ENCODE data around the gene SGK2.
A peak's percentile ranks its signal among the peaks of the same experiment; 100 is the strongest.

SGK2 gene

DNA sequence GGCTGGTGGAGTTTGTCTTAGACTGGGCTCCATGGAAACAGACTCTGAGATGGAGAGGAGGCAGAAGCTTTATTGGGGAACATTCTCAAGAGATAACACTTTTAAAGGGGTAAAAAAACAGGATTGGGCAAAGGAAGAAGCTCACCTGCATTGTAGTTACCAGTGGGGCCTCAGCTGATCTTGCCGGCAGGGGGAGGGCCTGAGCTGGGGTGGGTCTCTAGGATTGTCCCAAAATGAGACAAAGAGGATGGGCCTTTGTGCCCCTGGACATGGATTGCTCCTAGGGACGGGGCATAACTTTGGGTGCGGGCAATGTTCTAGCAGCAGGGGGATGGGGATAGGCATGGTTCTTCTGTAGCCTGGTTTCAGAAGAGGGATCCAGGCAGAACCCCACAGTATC lies 12.5 kb downstream of the SGK2 start:
- ChIA-PET POLR2A (ENCODE audit: low non-redundant PET) (no interaction called here), CTCF (interaction anchor here (0.6 to 0.9 kb wide), 2 partner anchors 33 to 401 kb away, joined by 3 read pairs; no protein-coding TSS in a partner anchor)
- TF ChIP-seq, protein P1, sequence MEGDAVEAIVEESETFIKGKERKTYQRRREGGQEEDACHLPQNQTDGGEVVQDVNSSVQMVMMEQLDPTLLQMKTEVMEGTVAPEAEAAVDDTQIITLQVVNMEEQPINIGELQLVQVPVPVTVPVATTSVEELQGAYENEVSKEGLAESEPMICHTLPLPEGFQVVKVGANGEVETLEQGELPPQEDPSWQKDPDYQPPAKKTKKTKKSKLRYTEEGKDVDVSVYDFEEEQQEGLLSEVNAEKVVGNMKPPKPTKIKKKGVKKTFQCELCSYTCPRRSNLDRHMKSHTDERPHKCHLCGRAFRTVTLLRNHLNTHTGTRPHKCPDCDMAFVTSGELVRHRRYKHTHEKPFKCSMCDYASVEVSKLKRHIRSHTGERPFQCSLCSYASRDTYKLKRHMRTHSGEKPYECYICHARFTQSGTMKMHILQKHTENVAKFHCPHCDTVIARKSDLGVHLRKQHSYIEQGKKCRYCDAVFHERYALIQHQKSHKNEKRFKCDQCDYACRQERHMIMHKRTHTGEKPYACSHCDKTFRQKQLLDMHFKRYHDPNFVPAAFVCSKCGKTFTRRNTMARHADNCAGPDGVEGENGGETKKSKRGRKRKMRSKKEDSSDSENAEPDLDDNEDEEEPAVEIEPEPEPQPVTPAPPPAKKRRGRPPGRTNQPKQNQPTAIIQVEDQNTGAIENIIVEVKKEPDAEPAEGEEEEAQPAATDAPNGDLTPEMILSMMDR (conservative IDR thresholded peaks at IDR 0.05; ENCODE audit: low read depth), result no peak
- DNase-seq (ENCODE audit: low spot score), result peak; percentile 32
- no peak overlapping the region for H3K27ac ChIP-seq

DNA sequence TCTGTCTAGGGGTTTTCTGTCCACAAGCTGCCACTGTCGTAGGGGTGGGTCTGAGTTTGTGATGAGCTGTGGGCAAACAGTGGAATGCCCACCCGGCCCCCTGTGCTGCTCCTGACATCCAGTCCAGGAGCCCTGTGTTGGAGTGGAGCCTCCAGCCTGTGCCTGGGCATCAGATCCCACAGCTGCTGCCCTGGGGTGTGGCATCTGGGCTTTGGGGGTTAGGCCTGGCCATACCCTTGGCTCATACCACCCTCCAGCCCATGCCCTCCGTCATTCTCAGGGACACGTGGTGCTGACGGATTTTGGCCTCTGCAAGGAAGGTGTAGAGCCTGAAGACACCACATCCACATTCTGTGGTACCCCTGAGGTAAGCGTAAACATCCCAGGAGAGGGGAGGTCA lies 12.9 kb downstream of the SGK2 start:
- TF ChIP-seq, protein P1 (conservative IDR thresholded peaks at IDR 0.05; ENCODE audit: low read depth), result no peak
- ChIA-PET CTCF (interaction anchor here (0.6 to 0.9 kb wide), 2 partner anchors 34 to 402 kb away, joined by 3 read pairs; no protein-coding TSS in a partner anchor), POLR2A (ENCODE audit: low non-redundant PET) (no interaction called here)

DNA sequence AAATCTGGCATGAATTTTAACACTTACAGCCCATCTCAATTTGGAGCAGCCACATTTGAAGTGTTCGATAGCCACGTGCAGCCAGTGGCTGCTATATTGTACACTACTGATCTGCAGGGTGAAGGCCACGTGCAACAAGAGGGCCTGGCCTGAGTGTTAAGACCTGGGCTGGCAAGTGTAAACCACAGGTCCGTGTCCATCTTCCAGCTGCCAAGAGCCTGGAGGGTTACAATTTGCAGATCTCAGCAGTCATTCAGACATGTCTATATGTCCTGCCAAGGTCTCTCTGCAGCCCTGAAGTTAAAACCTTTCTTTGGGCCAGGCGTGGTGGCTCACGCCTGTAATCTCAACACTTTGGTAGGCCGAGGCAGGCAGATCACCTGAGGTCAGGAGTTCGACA lies 14.1 kb downstream of the SGK2 start:
- CTCF ChIA-PET, result no interaction called here
- TF ChIP-seq, protein P1 (conservative IDR thresholded peaks at IDR 0.05; ENCODE audit: low read depth), result no peak
- POLR2A ChIA-PET (ENCODE audit: low non-redundant PET), result no interaction called here
- DNase-seq (ENCODE audit: low spot score), result no peak
- no peak overlapping the region for H3K27ac ChIP-seq

More for the DNA sequence above, 12.9 kb downstream of the SGK2 start:
- H3K27ac ChIP-seq, result no peak overlapping the region
- no peak for DNase-seq (ENCODE audit: low spot score)

DNA sequence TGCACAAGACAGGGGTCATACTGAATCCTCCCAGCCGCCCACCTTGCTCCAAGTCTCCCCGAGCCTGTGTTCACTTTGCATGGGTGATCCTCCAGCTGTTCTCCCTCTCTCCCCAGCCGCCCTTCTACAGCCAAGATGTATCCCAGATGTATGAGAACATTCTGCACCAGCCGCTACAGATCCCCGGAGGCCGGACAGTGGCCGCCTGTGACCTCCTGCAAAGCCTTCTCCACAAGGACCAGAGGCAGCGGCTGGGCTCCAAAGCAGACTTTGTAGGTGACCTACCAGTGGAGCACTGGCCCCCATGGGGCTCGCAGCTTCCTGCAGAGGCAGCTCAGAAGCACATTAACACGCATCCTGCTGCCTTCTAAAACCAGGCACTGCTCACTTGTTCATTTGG lies 17.3 kb downstream of the SGK2 start:
- no peak for DNase-seq (ENCODE audit: low spot score)
- ChIA-PET CTCF (interaction anchor here (0.6 to 1.1 kb wide), 2 partner anchors 9 to 47 kb away, joined by 3 read pairs; no protein-coding TSS in a partner anchor), POLR2A (ENCODE audit: low non-redundant PET) (no interaction called here)
- TF ChIP-seq, protein P1 (conservative IDR thresholded peaks at IDR 0.05; ENCODE audit: low read depth), result no peak
- no peak overlapping the region for H3K27ac ChIP-seq

DNA sequence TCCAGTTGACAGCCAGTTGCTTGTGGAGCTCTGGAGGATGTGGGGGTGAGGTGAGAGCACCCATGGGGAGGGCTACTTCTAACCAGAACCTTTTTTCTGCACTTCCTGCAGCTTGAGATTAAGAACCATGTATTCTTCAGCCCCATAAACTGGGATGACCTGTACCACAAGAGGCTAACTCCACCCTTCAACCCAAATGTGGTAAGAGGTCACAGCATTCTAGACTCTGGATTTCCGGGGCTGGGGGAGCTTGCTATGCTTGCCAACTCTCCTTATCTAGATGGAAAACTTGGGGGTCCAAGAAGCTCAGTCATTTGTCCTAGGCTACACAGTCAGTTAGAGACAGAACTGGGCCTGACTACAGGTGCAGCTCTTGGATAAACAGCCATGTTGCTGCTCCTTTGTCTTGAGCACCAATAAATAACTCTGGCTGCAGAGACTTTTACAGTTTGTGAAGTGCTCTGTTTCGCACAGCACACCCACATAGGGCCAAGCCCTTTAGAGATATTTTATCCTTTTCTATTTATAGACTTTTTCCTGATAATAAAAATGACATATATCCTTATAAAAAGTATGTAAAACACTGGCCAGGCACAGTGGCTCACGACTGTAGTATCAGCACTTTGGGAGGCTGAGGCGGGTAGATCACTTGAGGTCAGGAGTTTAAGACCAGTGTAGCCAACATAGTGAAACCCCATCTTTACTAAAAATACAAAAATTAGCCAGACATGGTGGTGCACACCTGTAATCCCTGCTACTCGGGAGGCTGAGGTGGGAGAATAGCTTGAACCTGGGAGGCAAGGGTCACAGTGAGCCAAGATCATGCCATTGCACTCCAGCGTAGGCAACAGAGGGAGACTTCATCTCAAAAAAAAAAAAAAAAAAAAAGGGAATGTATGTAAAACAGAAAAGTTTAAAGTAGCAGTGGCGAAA lies 21.3 kb downstream of the SGK2 start:
- TF ChIP-seq, protein P1 (conservative IDR thresholded peaks at IDR 0.05; ENCODE audit: low read depth), result no peak
- no peak for DNase-seq (ENCODE audit: low spot score)
- H3K27ac ChIP-seq, result no peak overlapping the region
- ChIA-PET POLR2A (ENCODE audit: low non-redundant PET) (interaction anchor here (0.6 kb wide), 1 partner anchor 11 kb away, joined by 3 read pairs; no protein-coding TSS in a partner anchor), CTCF (interaction anchor here (0.7 kb wide), 1 partner anchor 238 kb away, joined by 3 read pairs; no protein-coding TSS in a partner anchor)

DNA sequence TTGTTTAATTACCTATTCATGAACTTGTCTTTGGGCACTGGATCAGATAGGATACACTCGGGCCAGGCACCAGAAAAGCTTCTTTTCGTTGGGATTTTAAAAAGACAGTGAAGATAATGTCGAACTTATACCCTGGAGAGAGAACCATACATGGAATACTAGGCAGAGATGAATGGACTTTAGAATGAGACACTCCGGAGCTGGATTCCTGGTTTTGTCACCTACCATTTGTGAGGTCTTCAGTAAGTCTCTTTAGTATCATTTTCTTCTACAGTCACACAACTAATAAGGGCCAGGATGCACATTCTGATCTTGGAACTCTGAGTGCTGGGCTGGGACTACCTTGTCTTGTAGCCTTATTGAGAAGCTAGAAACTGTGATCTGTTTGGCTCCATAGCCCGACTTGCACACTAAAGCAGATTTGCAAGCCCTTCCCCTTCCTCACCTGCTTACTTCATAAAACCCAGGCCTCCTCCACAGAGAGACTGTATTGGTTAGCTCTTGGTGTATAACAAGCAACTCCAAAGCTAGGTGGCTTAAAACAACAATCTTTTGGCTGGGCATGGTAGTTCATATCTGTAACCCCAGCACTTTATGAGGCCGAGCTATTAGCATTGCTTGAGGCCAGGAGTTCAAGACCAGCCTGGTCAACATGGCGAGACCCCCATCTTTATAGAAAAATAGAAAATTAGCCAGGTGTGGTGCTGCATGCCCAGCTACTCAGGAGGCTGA lies 24.5 kb downstream of the SGK2 start:
- no peak for DNase-seq (ENCODE audit: low spot score)
- CTCF ChIA-PET, result interaction anchor here (0.6 to 1.9 kb wide), 3 partner anchors 13 to 497 kb away, joined by 3 to 9 read pairs (median 3); no protein-coding TSS in a partner anchor
- TF ChIP-seq, protein P1 (conservative IDR thresholded peaks at IDR 0.05; ENCODE audit: low read depth), result no peak
- POLR2A ChIA-PET (ENCODE audit: low non-redundant PET), result no interaction called here
- H3K27ac ChIP-seq, result peak overlapping the region; percentile 34

Measured in RWPE1 (cell line).